Mucosa of descending colon (tissue), 3 donors: ENCODE measurements around the gene ABHD5. TPM values are rescaled to one million over a fixed set of nuclear protein-coding genes. Genes with fewer than 3 reads are reported as not detected.
A peak's percentile ranks its signal among the peaks of the same experiment; 100 is the strongest.

Experiments used
- ATAC-seq: fragments of 200-7000 bp; cut with Tn5 transposase; one replicate; pipeline ENCODE4 v1.9.1; 2020; ENCODE audit warnings: mild to moderate bottlenecking, moderate library complexity
- DNase-seq, 3 donors: peaks; one replicate each; pipeline ENCODE4 v3.0.0-alpha.2; 2020
- H3K36me3 ChIP-seq: fragments of 200-600 bp; one replicate; pipeline ENCODE4 v1.8.0; 2021; ENCODE audit warnings: low read depth, mild to moderate bottlenecking
- H3K4me1 ChIP-seq: fragments of 200-600 bp; one replicate; pipeline ENCODE4 v1.8.0; 2021; ENCODE audit warnings: low read depth, mild to moderate bottlenecking
- H3K4me3 ChIP-seq: fragments of 200-600 bp; one replicate; pipeline ENCODE4 v1.8.0; 2021; ENCODE audit warnings: mild to moderate bottlenecking
- H3K9me3 ChIP-seq: fragments of 200-600 bp; one replicate; pipeline ENCODE4 v1.8.0; 2021; ENCODE audit warnings: mild to moderate bottlenecking
- intact Hi-C, 2 donors: fragments of 100-400 bp; cut with DNase I in 1 of 2; cut with micrococcal nuclease in 1 of 2; formaldehyde crosslinking; loops; one replicate each; pipeline versions ENCODE4 v1.11.0 to v1.11.1; 2022; cut with DNase I, micrococcal nuclease
- total RNA-seq, 3 donors: library from RNA; stranded (reverse); fragmentation: NEBNext Ultra II Directional in 2 of 3; extraction: Animal tissue kit (Norgen Biotek cat#: 25700) in 2 of 3; gene quantifications; one replicate each; pipeline versions ENCODE4 v1.2.1 to v1.2.4, GENCODE V29; 2021 to 2023
- TF ChIP-seq, protein P1 (sequence below): fragments of 200-600 bp; IDR thresholded peaks from one replicate; pipeline ENCODE4 v1.8.0; 2022; ENCODE audit warnings: antibody characterized with exemption, mild to moderate bottlenecking
- donor health status: DM: no; HTN: no; CAD: no; lungs with moderate emphysema.
- donor health status: DM: no; HTN: no; CAD: no.
- donor health status: DM: no; HTN: yes; CAD: no.

The ABHD5 gene
- total RNA-seq, 3 donors from 2014 or later: 27.8 to 44.4 (median 31.7) TPM

DNA sequence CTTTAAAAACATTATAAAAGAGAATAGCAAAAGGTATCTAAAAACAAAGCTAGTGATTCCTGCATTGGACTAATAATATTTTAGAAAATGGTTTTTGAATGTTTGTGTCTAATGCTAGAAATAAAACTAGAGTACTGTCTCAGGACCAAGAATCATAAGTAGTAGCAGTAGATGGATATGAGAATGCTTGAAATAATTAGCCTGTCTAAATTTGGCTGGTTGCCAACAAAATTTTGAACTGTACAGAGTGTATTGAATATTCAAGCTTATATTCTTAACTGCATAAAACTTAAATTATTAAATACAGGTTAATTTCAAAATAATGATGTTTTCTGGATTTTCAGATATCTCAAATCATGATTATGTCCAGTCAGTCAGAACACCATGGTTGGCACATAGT is 14.0 kb downstream of the ABHD5 start:
- ATAC-seq (no peak), DNase-seq (no peak)
- Histone ChIP-seq H3K4me3 (no peak overlapping the region), H3K4me1 (no peaks in the 10 kb centered on the region), H3K9me3 (no peaks in the 10 kb centered on the region), H3K36me3 (no peaks in the 10 kb centered on the region)
- intact Hi-C loops: no loop called here
- TF ChIP-seq, protein P1, sequence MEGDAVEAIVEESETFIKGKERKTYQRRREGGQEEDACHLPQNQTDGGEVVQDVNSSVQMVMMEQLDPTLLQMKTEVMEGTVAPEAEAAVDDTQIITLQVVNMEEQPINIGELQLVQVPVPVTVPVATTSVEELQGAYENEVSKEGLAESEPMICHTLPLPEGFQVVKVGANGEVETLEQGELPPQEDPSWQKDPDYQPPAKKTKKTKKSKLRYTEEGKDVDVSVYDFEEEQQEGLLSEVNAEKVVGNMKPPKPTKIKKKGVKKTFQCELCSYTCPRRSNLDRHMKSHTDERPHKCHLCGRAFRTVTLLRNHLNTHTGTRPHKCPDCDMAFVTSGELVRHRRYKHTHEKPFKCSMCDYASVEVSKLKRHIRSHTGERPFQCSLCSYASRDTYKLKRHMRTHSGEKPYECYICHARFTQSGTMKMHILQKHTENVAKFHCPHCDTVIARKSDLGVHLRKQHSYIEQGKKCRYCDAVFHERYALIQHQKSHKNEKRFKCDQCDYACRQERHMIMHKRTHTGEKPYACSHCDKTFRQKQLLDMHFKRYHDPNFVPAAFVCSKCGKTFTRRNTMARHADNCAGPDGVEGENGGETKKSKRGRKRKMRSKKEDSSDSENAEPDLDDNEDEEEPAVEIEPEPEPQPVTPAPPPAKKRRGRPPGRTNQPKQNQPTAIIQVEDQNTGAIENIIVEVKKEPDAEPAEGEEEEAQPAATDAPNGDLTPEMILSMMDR: no peak

DNA sequence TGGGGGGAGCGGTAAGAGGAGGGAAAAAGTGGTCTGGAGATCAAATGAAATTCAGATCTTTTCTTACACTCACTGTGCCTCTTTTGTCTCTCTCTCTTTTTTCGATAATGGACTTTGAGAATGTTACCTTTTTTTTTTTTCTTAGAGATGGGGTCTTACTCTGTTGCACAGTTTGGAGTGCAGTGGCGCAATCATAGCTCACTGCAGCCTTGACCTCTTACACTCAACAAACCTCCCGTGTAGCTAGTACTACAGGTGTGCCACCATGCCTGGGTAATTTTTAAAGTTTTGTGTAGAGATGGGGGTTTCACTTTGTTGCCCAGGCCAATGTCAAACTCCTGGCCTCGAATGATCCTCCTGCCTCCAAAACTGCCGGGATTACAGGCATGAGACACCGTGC is 15.6 kb downstream of the ABHD5 start:
- intact Hi-C loops: no loop called here
- H3K4me3 ChIP-seq: no peak overlapping the region
- no peak for ATAC-seq
- H3K36me3 ChIP-seq: no peaks in the 10 kb centered on the region
- TF ChIP-seq, protein P1: no peak
- no peaks in the 10 kb centered on the region for H3K9me3 ChIP-seq
- no peak for DNase-seq
- H3K4me1 ChIP-seq: no peaks in the 10 kb centered on the region

DNA sequence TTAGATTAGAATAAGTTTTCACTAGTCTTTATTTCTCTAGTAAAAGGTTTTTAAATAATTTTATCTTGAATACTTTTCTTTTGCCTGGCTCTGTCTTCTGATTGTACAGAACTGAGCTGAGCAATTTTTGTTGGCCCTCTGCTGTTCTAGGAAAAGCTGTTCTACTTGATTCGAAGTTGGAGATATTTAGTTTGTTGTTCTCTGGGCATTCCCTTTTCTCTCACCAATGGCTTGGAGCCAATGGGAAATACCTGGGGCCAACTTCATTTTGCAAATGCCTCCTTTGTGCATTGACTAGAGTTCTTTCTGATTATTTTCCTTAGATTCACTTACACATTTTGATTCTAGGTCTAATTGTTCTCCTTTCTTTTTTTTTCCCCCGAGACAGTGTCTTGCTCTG is 16.5 kb downstream of the ABHD5 start:
- no peak overlapping the region for H3K4me3 ChIP-seq
- TF ChIP-seq, protein P1: no peak
- ATAC-seq: no peak
- no peaks in the 10 kb centered on the region for H3K36me3 ChIP-seq
- no peak for DNase-seq
- no peaks in the 10 kb centered on the region for H3K9me3 ChIP-seq
- intact Hi-C loops: no loop called here
- no peaks in the 10 kb centered on the region for H3K4me1 ChIP-seq

DNA sequence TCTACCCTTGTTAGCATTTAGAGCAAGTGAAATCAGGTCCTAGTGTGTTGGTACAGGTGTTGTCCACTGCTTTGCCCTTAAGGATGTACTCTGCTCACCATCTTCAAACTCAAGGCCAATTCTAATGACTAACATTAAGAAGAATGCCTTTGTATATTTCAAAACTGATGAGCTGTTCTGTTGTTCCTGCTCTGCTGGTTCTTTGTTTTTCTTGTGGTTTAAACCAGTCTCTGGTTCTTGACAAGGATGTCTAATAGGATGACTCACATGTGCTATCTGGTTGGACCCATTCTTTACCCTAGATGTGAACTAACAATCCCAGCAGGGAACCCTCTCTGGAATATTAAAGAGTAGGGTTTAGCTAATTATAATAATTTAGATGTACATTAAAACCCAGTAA is 17.3 kb downstream of the ABHD5 start:
- intact Hi-C loops: no loop called here
- TF ChIP-seq, protein P1: no peak
- peak; percentile 43 for ATAC-seq

DNA sequence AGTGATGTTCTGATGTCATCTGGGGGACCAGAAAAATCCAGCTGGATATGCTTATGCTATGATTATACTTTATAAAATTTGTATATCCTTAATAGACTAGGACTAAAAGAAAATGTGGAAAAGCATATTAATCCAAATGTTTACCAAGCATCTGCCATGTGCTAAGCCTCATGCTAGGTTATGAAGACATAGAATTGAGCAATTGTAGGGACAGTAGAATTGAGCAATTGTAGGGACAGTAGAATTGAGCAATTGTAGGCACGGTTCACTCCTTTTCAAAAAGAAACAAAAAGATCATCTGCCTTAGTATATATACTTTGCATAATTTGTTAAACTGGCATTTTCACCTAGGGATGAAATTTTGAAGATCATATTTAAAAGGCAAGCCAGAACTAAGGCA is 18.3 kb downstream of the ABHD5 start:
- ATAC-seq: peak; percentile 43
- intact Hi-C loops: no loop called here
- TF ChIP-seq, protein P1: no peak
- H3K4me1 ChIP-seq: no peaks in the 10 kb centered on the region
- H3K36me3 ChIP-seq: no peaks in the 10 kb centered on the region
- no peaks in the 10 kb centered on the region for H3K9me3 ChIP-seq
- DNase-seq: no peak
- no peak overlapping the region for H3K4me3 ChIP-seq

More for the DNA sequence above, 17.3 kb downstream of the ABHD5 start:
- H3K4me3 ChIP-seq: no peak overlapping the region
- no peaks in the 10 kb centered on the region for H3K9me3 ChIP-seq
- no peaks in the 10 kb centered on the region for H3K4me1 ChIP-seq
- H3K36me3 ChIP-seq: no peaks in the 10 kb centered on the region
- DNase-seq: no peak

DNA sequence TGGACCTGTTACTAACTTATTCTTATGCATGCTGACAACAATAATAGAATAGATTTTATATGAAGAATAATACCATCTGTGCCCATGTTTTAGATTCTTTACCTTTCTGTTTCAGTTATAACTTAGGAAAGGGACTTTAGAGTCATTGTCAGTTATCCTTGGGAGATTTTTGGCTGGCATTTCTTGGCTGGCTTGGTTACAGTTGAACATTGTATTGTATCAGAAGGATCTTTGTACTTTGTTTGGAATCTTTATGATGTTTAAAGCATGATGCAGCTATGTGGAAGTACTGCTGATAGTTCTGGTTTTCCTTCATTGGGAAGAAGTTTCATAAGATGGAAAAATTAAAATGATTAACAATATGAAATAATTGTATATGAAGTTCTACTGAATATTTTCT is 19.9 kb downstream of the ABHD5 start:
- Histone ChIP-seq H3K9me3 (no peaks in the 10 kb centered on the region), H3K36me3 (no peaks in the 10 kb centered on the region), H3K4me3 (no peak overlapping the region), H3K4me1 (no peaks in the 10 kb centered on the region)
- TF ChIP-seq, protein P1: no peak
- intact Hi-C loops: no loop called here
- DNase-seq (no peak), ATAC-seq (no peak)
